ENCODE data around the gene PKNOX1. TPM values are rescaled to one million over a fixed set of nuclear protein-coding genes. Genes with fewer than 3 reads are reported as not detected.
"Not testable (repeated sequence)": the region's sequence is repeated elsewhere in the genome, so short reads cannot be mapped to it uniquely, and the experiment has no call there.

PKNOX1 gene
- total RNA-seq, 1 experiment from 2014 or later = 16.8 TPM

DNA sequence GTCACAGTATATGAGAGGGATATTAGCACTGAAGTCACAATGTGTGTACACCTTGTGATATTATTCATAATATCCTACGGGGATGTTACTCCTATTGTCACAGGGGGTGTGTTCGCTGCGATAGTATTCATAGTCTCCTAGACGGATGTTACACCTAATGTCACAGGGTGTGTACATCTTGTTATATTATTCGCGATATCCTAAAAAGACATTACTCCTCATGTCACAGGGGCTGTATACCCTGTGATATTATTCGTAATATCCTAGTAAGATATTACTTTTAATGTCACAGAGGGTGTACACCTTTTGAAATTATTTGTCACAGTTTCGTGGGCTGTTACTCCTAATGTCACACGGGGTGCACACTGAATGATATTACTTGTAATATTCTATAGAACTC is 23.2 kb upstream of the PKNOX1 start:
- DNase-seq (ENCODE audit: low read depth) = not testable (repeated sequence)

DNA sequence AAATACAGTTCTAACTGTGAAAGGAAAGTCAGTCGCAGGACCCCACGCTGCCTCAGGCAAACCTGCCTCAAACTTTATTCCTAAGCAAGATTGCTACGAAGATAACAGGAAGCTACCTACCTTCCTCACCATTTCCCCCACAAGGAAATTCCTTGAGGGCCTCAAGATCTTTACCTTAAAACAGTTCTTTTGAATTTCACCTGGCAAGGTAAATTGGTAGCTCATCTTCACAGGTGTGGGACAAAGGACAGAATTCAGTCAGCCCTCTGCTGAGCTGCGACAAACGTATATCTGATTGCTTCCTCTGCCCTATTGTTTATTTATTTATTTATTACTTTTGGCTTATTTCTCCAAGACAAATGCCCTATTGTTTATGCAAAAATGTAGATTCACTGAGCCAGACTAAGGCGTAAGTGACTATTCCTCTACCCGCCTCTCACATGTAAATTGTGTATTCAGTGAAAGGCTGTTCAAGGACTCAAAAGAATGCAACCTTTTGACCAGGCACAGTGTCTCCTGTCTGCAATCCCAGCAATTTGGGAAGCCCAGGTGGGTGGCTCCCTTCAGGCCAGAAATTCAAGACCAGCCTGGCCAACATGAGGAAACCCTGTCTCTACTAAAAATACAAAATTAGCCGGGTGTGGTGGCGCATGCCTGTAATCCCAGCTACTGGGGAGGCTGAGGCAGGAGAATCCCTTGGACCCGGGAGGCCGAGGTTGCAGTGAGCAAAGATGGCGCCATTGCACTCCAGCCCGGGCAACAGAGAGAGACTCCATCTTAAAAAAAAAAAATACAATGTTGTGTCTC is 17.3 kb upstream of the PKNOX1 start:
- DNase-seq (ENCODE audit: low read depth) = no peak

DNA sequence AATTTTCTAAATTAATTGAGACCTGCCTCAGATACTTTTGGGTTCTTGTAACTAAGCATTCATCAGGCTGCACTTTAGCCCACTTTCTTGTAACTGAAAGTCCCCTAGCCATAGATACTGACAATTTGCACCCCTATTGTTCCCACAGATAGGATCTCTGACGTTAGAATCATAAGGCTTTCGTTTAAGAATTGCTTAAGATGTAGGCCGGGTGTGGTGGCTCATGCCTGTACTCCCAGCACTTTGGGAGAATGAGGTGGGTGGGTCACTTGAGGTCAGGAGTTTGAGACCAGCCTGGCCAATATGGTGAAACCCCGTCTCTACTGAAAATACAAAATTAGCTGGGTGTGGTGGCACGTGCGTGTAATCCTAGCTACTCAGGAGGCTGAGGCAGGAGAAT is 16.2 kb upstream of the PKNOX1 start:
- DNase-seq (ENCODE audit: low read depth) = not testable (repeated sequence)

DNA sequence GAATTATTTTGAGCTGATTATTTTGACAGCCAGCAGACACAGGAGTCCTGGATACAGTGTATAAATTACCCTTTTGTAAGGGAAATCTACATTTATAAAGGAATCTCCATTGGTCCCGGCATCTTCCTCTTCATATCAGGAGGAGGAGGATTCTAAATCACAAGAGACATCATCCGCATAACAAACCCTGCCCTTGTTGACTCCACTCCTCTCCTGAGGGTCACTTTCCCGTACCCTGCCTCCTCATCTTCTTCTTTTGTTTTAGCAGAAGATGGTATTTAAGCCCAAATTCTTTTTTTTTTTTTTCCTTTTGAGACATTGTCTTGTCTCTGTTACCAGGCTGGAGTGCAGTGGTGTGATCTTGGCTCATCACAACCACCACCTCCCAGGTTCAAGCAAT is 14.6 kb upstream of the PKNOX1 start:
- no peak for DNase-seq (ENCODE audit: low read depth)

DNA sequence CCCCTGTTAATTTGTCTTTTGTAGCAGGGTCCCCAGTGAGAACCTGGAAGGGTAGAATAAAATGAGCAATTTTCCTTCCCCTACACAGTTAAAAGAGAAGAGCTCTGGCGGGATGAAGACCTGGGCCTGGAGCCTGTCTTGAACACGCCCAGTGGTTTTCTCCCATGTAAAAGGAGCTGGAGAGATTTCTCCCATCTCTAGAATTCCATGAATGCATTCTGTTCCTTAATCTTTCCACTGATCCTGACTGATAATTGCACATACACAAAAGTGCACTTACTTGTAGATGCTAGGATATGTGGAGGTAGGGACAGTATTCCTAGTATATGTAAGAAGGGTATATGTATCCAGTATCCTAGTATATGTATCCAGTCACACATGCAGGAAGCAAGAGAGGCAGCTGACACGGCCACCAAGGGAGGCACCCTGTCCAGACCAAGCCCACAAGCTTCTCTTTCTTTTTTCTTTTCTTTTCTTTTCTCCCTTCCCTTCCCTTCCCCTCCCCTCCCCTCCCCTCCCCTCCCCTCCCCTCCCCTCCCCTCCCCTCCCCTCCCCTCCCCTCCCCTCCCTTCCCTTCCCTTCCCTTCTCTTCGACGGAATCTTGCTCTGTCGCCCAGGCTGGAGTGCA is 11.9 kb upstream of the PKNOX1 start:
- DNase-seq (ENCODE audit: low read depth) = no peak

DNA sequence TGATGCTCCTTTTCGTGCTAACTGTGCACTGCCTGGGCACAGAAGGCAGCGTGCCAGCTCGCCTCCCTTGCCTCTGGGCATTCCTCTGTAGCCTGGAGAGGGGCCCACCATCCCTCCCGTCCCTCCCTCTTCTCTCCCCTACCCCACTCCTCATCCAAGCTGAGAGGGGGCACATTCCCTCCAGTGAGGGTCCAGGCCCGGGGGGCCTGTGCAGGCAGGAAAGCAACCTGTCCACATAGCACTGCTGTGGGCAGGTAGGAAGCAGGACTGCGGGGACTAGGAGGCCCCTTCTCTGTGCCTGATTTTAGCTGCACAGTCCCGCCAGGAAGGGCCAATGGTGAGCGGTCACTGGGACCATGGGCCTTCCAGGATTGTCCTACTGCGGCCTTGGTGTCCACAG is 10.3 kb upstream of the PKNOX1 start:
- no peak for DNase-seq (ENCODE audit: low read depth)

DNA sequence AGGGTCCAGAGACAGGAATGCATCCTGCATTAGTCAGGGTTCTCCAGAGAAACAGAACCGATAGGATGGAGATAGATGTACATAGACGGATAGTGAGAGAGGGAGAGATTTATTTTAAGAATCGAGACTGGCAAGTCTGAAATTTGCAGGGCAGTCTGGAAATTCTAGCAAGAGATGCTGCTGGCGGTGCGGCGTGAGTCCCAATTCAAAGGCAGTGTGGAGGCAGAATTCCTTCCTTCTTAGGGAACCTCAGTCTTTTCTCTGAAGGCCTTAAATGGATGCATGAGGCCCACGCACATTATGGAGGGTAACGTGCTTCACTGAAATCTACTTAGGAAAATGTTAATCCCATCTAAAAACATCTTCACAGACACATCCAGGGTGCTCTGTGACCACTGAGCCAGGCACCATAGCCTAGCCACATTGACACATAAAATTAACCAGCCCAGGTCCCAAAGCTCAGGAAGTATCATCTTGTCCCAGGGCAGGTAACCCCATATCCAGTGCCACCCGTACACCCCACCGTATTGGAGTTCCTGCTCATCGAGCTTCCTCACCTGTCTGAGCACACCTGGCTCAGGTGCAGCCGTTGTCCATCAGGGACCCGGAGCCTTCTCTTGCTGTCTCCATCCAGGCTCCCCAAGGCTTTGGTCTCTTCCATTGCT is 9.7 kb upstream of the PKNOX1 start:
- DNase-seq (ENCODE audit: low read depth) = no peak

DNA sequence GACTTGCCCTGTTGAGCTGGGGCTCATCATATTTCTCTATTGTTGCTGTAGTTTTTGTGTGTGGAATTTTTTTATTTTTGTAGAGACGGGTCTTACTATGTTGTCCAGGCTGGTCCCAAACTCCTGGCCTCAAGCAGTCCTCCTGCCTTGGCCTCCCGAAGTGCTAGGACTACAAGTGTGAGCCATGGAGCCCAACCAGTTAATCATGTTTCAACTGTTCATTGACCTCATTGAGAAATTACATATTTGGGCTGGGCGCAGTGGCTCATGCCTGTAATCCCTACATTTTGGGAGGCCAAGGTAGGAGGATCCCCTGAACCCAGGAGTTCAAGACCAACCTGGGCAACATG is 9.2 kb upstream of the PKNOX1 start:
- DNase-seq (ENCODE audit: low read depth) = no peak

DNA sequence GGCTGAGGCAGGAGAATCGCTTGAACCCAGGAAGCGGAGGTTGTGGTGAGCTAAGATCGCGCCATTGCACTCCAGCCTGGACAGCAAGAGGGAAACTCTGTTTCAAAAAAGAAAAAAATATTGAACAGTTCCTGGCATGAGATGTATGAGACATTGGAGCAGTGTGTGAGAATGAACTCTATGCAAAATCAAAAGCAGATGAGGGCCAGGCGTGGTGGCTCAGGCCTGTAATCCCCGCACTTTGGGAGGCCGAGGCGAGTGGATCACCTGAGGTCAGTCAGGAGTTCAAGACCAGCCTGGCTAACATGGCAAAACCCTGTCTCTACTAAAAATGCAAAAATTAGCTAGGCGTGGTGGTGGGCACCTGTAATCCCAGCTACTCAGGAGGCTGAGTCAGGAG is 6.7 kb upstream of the PKNOX1 start:
- not testable (repeated sequence) for DNase-seq (ENCODE audit: low read depth)

DNA sequence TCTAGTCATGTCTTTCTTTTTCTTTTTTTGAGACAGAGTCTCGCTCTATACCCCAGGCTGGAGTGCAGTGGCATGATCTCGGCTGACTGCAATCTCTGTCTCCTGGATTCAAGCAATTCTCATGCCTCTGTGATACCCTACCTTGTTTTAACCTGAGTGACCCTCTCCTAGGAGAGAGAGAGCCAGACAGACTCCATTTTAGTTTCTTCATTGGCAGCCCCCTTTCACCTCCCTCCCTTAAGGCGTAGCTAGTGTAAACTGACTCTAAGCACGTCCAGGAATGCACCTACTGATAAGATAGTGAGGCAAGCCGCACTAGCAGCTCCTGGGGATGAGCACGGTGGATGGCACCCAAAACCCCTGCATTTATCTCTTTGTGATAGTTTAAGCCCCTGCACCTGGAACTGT is 5.2 kb upstream of the PKNOX1 start:
- no peak for DNase-seq (ENCODE audit: low read depth)

DNA sequence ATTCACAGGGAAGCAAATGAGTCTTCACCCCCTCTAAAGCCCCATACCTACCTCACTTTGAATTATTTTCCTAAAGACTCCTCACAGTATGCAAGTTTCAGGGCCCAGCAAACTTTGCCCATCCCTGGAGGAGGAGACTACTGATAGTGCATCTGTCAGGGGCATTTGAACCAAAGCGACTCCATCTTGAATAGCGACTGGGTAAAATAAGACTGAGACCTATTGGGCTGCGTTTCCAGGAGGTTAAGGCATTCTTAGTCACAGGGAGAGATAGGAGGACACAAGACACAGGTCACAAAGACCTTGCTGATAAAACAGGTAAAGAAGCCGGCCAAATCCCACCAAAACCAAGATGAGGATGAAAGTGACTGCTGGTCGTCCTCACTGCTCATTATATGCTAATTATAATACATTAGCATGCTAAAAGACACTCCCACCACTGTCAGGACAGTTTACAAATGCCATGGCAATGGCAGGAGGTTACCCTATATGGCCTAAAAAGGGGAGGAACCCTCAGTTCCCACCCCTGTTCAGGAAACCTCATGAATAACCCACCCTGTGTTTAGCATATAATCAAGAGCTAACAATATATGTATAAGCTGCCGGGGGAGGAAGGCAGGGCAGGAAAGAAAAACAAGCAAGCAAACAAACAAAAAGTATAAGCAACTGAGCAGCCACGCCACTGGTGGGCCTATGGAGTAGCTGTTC is 3.3 kb upstream of the PKNOX1 start:
- DNase-seq (ENCODE audit: low read depth) = no peak

DNA sequence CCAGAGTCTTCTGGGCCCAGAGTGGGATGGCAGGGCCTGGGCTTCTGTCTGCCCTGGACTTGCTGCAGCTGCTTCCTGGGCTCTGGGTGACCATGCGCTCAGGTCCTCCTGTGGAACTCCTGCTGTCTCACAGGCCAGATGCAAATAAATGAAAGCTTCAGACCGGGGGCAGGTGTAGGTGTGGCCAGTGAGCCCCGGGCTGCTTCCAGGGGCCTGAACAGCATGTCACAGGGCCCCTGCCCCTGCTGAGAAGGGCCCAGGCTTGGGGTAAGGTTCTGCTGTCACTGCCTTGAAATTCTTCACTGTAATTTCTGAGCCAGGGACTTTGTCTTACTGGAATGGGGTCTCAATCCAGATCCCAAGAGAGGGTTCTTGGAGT is 2.5 kb upstream of the PKNOX1 start:
- no peak for DNase-seq (ENCODE audit: low read depth)

DNA sequence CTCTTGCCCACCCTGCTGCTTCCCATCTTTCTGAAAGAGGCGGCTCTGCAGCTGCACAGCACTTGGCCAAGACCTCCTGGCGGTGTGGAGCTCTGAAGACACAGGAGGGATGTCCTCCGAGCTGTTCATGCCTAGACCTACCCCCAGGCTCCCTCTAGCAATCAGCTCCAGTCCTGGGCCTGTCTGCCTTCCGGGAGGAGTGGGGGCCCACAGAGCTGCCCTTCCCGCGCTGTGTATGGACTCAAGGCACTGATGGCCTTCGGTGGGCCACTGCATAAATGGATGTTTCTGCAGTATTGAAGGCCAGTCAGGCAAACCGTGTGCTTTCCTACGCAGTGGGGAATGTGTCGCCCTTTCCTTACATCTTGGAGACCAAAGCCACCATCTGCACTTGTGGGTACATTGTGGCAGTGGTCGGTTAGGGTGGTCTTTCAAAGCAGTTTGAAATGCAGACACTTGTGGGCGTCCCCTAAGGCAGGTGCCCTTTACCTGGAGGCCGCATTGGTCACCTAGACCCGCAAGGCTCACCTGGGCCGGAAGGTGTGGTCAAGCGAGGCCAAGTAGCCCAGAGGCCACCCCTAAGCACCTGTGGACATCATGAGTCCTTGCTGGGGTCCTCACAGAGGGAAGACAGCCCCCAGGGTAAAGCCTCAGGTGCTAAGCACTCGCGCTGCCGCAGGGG is 912 bp upstream of the PKNOX1 start:
- no peak for DNase-seq (ENCODE audit: low read depth)

DNA sequence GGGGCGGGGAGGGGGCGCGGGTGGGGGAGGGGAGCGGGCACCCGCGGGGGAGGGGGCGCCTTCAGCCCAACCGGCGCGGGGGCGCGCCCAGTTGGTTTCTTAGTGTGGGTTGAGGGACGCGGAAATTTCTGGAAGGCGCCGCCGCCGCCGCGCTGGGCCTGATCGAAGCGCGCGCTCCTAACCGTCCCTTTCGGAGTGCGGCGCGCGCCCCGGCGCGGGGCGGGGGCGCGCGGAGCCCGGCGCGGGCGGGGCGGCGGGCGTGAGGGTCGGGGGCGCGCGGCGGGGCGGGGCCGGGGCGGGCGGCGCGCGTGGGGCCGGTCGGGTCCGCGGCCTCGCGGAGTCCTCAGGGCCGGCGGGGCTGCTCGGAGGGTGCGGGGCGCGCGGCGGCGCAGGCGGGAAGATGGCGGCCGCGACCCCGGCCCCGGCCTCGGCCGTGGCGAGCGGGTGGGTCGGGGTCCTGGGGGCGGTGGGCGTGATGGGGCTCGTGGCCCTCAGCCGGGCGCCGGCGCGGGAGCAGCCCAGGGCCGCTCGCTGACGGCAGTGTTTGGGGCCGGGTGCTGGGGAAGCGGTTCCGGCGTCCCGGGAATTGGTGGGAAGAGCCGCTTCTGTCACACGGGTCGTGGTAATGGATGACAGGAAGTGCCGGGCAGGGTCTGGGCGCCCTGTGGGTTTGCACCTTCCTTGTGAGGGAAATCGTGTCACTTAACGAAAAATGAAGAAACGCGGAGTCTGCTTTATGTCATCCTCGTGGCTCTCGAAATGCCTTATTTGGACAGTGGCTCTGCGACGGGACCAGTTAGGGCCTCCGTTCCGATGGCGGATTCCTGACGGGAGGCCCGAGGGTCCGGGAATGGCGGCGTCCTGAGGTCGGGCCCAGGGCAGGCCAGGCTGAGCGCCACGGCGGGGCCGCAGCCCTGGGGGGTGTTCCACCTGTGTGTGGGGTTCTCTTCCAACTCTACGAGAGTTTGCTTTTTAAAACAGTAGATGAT is 764 bp downstream of the PKNOX1 start:
- peak; percentile 57 for DNase-seq (ENCODE audit: low read depth)

DNA sequence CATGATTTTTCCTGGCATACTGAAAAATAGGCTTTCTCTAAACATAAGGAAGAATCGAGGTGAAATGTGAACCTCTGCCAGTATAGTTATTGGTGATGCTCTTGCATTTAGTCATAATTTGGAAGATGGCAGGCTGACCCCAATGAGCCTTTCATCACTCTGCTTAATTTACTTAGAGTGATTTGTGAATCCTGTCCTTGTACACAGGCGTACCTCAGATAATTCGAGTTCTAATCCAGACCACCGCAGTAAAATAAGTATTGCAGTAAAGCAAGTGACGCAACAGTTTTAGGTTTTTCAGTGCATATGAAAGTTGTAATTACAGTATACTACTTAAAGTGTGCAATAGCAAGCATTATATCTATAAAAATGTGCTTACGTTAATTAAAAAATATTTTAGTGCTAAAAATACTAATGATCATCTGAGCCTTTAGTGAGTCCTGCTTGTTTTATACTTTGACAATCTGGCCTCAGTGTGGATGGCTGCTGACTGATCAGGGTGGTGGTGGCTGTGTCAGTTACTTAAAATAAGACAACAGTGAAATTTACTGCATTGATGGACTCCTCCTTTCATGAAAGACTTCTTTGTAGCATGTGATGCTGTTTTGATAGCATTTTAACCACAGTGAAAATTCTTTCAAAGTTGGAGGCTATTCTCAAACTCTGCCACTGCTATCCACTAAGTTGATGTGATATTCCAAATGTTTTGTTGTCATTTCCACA is 1.7 kb downstream of the PKNOX1 start:
- DNase-seq (ENCODE audit: low read depth) = no peak

DNA sequence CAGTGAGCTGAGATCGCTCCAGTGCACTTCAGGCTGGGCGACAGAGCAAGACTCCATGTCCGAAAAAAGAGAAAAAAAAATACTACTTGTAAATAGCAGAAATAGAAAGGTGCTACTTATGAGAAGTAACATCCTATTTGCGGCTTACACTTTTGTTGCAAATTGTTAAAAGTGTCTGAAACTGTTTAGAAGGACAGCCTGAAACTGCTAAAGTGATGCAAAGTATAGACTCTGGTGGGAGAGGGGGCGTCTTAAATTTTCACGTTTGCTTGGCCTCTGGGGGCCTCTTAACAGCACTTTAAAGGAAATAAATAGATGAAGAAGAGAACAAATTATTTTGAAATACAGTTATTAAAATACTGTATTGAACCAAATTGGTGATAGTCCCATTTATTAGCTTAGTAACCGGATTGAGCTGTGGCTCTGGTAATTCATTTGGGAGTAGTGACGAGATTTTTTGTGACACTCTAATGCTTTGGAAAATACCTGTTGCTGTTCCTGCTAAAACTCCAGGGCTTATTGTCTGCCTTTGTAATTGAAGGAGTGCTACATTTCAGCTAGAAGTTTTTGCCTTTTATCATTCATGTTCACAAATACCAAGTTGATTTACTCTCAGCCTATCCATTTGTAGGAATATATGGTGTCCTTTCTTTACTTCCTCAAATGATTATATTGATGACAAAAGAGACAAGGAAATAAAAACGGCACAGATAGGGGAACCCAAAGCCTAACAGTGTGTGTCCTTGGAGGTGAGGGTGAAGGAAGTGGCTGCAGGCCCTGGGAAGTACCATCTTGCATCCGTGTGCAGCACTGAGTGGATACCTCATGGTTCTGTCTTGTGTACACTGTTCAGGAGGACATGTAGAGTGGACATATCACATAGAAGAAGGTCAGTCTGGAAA is 6.2 kb downstream of the PKNOX1 start:
- no peak for DNase-seq (ENCODE audit: low read depth)

DNA sequence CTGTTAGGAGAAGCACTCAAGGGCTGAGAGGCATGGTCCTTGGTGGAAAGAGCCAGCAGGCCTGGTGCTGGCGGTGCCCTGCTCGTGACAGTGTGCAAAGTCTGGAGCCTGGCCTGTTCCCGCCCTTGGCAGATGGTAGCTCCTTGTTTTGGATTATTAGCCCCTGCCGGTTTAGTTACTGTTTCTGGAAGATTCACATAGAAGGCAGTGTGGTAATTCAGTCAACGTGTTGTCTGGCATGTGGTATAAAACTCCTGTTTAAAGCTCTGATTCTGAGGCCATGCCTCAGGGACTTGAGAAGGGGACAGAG is 6.8 kb downstream of the PKNOX1 start:
- no peak for DNase-seq (ENCODE audit: low read depth)

DNA sequence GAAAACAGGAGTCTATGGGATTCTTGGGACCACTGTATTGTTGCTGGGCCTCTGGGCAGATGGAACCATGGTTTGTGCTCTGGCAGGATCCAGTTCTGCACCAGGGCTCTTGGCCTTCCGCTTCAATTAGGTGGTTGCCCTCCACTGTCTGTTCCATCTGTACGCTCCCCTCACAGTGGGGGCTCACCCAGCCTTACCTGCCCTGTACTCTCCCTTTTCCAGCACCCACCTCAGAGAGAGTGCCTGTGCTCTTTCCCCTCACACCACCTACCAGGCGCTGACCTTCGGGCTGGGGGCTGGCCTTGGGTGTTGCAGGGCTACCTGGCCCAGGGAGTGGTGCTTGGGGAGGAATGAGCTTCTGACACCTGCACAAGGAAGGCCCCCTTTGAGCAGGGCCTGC is 7.5 kb downstream of the PKNOX1 start:
- no peak for DNase-seq (ENCODE audit: low read depth)

DNA sequence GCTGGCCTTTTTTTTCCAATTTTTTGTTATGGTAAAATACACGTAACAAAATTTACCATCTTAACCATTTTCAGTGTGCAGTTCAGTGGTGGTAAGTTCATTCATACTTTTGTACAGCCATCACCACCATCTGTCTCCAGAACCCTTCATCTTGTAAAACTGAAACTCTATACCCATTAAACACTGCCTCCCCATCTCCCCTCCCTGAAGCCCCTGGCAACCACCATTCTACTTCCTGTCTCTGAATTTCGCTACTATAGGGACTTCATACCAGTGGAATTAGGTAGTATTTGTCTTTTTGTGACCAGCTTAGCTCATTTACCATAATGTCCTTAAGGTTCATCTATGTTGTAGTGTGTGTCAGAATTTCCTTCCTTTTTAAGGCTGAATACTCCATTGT is 8.7 kb downstream of the PKNOX1 start:
- DNase-seq (ENCODE audit: low read depth) = no peak
